ENCODE measurements around the gene ACTR10.

ACTR10 gene

DNA sequence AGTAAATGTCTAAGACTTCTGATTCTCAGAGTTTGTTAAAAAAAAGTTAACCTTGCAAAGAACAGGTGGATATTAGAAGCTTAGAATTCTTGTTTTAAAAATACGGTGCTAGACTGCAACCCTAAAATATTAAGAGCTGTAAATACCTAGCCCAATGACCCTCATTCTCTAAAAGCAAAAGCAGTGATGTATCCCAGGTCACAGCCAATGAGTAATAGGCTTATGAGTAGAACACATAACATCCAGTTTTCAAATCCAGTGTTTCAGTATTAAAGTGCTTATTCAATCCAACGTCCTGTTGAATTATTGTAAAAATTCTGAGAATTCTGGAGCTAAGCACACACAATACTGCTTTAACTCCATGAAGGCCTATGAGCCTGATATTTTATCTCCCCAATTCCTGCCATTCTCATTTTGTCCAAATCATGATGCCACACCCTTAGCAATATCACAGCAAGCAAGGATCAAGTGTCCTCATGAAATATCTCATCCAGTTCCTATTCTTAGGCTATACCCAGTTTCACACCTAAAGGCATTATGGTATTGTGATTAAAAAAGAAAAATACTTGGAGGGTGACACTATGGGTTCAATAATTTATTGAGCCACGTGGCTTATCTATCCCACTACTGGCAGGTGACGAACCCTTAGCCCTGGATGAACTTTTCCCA, 83.1 kb downstream of the ACTR10 start:
- no peak for DNase-seq

DNA sequence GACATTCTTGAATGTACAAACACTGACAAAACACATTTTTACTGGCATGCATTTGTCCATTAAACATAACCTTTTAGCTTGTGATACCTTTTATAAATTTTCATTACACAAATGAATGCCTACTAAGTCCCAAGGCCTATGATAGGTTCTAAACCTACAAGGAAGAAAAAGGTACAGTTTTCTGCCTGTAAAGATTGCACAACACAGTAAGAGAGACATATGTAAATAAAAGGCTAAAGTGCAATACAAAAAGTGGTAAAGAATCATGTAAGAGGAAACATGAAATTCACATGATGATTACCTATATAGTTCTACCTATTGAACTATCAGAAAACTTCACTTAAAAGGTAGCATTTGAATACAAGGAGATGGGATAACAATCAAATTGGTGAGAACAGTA, 83.8 kb downstream of the ACTR10 start:
- no peak for DNase-seq

DNA sequence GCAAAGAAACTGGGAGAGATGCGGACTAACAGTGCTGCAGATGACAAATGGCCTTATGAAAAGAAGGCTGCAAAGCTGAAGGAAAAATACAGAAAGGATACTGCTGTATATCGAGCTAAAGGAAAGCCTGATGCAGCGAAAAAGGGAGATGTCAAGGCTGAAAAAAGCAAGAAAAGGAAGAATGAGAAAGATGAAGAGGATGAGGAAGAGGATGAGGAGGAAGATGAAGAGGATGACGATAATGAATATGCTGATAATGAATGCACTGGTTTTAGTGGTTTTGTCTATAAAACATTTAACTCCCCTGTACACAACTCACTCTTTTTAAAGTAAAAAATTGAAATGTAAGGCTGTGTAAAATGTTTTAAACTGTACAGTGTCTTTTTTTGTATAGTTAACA, 85.2 kb downstream of the ACTR10 start:
- DNase-seq = no peak

Data from activated CD4-positive, alpha-beta T cell treated with anti-CD3 and anti-CD28 coated beads, Interleukin-2, amount 50 U/mL, for 16 hours (primary cell).